Smooth muscle cell of the umbilical artery (primary cell): ENCODE results near the gene MFAP2. TPM values are rescaled to one million over a fixed set of nuclear protein-coding genes. Genes with fewer than 3 reads are reported as not detected.

Source experiments
- total RNA-seq: library from RNA; depleted of rRNA; stranded (reverse); fragments of >200 nt; gene quantifications from 2 replicates; pipeline ENCODE4 v1.2.3, GENCODE V29; 2014

The MFAP2 gene
- 34.6 and 44.5 TPM in 2 replicates for total RNA-seq

GRCh38 chr1:16980473-16981268, at the start of gene MFAP2:
Gene MFAP2 (minus strand): TSS chr1:16980620. CDS start chr1:16978273, 2,347 bp downstream.

GRCh38 chr1:17011439-17012307, 31.3 kb upstream of the MFAP2 start, which contains the start of gene ATP13A2:
Gene ATP13A2 (minus strand): TSS chr1:17011928. CDS start chr1:17011738, 190 bp downstream.

Other genes starting within 250 kb of the MFAP2 start
- under 0.01 TPM in 2 replicates for gene RNU1-4, start 240.1 kb downstream of the MFAP2 start, total RNA-seq
- gene RNU1-2, start 84.6 kb downstream of the MFAP2 start, total RNA-seq: under 0.01 TPM in 2 replicates
- 14.2 and 20.5 TPM in 2 replicates for gene CROCC, start 58.7 kb downstream of the MFAP2 start, total RNA-seq
- 38.9 and 85.3 TPM in 2 replicates for gene ATP13A2, start 31.3 kb upstream of the MFAP2 start, total RNA-seq
- 96.5 and 99.8 TPM in 2 replicates for gene SDHB, start 73.4 kb upstream of the MFAP2 start, total RNA-seq
- gene PADI2, start 138.8 kb upstream of the MFAP2 start, total RNA-seq: 0.18 TPM in 1 of 2 replicates, not detected in the other
- under 0.01 and 0.18 TPM in 2 replicates for gene PADI1, start 224.5 kb upstream of the MFAP2 start, total RNA-seq